HFFc6 (cell line): ENCODE results near the gene ITPK1. TPM values are rescaled to one million over a fixed set of nuclear protein-coding genes. Genes with fewer than 3 reads are reported as not detected.
"Not testable (repeated sequence)": the region's sequence is repeated elsewhere in the genome, so short reads cannot be mapped to it uniquely, and the experiment has no call there.

Source experiments
- DNase-seq: peaks from one replicate; pipeline ENCODE4 v3.0.0-alpha.2; 2018
- H3K27ac Mint-ChIP-seq: 2 replicates; pipeline ENCODE4 v1.8.0; 2020; ENCODE audit warnings: mild to moderate bottlenecking, mixed read lengths
- H3K27me3 Mint-ChIP-seq: 2 replicates; pipeline ENCODE4 v1.8.0; 2021; ENCODE audit warnings: mild to moderate bottlenecking, moderate library complexity, mixed read lengths; ENCODE audit not compliant: insufficient read depth
- H3K36me3 Mint-ChIP-seq: 2 replicates; pipeline ENCODE4 v1.8.0; 2021; ENCODE audit warnings: low read depth, mixed read lengths
- H3K4me1 Mint-ChIP-seq: 2 replicates; pipeline ENCODE4 v1.8.0; 2020; ENCODE audit warnings: low read depth, mixed read lengths
- H3K4me3 Mint-ChIP-seq: 2 replicates; pipeline ENCODE4 v1.8.0; 2020; ENCODE audit warnings: mild to moderate bottlenecking, moderate library complexity, mixed read lengths
- H3K9me3 Mint-ChIP-seq: 2 replicates; pipeline ENCODE4 v1.8.0; 2020; ENCODE audit warnings: mild to moderate bottlenecking, mixed read lengths
- total RNA-seq, 6 experiments: library from RNA; stranded (reverse); fragmentation: NEBNext Ultra II Directional; extraction: Animal tissue kit (Norgen Biotek cat#: 25700); gene quantifications; 2 replicates in 1 of 6; 3 replicates in 5 of 6; pipeline ENCODE4 v1.2.3, GENCODE V29; 2021
- TF ChIP-seq, protein P1 (sequence below): fragments of 200-600 bp; sonication (generic); IDR thresholded peaks from 2 replicates; pipeline ENCODE4 v1.5.0; 2021; ENCODE audit warnings: antibody characterized with exemption, mild to moderate bottlenecking

ITPK1 gene
- total RNA-seq, 6 experiments from 2014 or later, result 27.3 to 38.1 (median 32.4) TPM

DNA sequence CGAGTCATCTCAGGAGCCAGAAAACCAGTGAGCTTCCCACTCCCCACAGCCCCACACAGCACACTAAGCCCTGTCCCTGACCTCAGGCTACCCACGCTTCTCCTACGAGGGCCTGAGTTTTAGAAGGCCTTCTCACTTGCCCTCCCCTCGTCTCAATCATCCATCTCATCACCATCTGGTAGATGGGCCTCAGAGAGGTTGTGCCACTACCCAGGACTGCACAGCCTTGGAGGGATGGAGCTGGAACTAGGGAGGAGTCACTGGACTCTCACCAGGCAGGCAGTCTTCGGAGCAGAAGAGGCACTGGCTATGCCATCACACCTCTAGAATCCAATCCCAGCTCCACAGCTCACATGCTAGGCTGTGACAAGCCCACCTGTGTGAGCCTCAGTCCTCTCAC lies 52.3 kb downstream of the ITPK1 start:
- H3K9me3 Mint-ChIP-seq, result no peaks in the 10 kb centered on the region
- DNase-seq, result no peak
- H3K4me1 Mint-ChIP-seq, result peaks cover 20% of the 10 kb centered on the region

DNA sequence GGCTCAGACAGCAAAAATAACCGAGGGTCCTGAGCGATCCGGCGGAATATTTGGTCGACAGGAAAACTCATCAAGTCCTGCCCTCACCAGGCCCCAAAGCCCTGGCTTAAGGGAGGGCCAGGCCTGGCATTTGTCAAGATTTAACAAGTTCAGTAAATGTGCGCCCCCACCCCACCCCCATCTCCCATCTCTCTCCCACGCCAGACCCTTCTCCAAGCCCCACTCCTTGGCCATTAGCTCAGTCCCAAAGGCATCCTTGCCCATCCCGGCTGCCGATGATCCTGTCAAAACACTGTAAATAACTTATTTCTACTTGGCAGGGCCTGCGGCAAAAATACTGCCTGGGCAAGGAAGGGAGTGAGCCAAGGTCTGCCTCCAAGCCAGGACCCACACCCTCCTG lies 52.8 kb downstream of the ITPK1 start:
- no peaks in the 10 kb centered on the region for H3K9me3 Mint-ChIP-seq
- no peak overlapping the region for H3K27ac Mint-ChIP-seq
- no peak overlapping the region for H3K4me3 Mint-ChIP-seq
- H3K27me3 Mint-ChIP-seq, result peaks cover 2% of the 10 kb centered on the region; the same call in 1 of the 2 replicates
- DNase-seq, result no peak
- H3K36me3 Mint-ChIP-seq, result no peaks in the 10 kb centered on the region
- TF ChIP-seq, protein P1, sequence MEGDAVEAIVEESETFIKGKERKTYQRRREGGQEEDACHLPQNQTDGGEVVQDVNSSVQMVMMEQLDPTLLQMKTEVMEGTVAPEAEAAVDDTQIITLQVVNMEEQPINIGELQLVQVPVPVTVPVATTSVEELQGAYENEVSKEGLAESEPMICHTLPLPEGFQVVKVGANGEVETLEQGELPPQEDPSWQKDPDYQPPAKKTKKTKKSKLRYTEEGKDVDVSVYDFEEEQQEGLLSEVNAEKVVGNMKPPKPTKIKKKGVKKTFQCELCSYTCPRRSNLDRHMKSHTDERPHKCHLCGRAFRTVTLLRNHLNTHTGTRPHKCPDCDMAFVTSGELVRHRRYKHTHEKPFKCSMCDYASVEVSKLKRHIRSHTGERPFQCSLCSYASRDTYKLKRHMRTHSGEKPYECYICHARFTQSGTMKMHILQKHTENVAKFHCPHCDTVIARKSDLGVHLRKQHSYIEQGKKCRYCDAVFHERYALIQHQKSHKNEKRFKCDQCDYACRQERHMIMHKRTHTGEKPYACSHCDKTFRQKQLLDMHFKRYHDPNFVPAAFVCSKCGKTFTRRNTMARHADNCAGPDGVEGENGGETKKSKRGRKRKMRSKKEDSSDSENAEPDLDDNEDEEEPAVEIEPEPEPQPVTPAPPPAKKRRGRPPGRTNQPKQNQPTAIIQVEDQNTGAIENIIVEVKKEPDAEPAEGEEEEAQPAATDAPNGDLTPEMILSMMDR, result no peak
- H3K4me1 Mint-ChIP-seq, result peaks cover 20% of the 10 kb centered on the region

More for the DNA sequence above, 52.3 kb downstream of the ITPK1 start:
- Mint-ChIP-seq H3K4me3 (no peak overlapping the region), H3K27ac (no peak overlapping the region), H3K27me3 (peaks cover 2% of the 10 kb centered on the region; the same call in 1 of the 2 replicates), H3K36me3 (no peaks in the 10 kb centered on the region)
- TF ChIP-seq, protein P1, result no peak

DNA sequence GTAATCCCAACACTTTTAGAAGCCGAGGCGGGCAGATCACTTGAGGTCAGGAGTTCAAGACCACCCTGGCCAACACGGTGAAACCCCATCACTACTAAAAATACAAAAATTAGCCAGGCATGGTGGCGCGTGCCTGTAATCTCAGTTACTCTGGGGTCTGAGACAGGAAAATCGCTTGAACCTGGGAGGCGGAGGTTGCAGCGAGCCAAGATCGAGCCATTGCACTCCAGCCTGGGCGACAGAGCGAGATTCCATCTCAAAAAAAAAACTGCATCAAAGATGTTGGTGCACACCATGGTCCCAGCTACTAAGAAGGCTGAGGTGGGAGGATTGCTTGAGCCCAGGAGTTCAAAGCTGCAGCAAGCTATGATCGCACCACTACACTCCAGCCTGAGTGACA lies 53.7 kb downstream of the ITPK1 start:
- DNase-seq, H3K9me3 Mint-ChIP-seq, H3K27ac Mint-ChIP-seq, H3K4me3 Mint-ChIP-seq, H3K36me3 Mint-ChIP-seq, H3K27me3 Mint-ChIP-seq: not testable (repeated sequence)
- peaks cover 25% of the 10 kb centered on the region for H3K4me1 Mint-ChIP-seq

DNA sequence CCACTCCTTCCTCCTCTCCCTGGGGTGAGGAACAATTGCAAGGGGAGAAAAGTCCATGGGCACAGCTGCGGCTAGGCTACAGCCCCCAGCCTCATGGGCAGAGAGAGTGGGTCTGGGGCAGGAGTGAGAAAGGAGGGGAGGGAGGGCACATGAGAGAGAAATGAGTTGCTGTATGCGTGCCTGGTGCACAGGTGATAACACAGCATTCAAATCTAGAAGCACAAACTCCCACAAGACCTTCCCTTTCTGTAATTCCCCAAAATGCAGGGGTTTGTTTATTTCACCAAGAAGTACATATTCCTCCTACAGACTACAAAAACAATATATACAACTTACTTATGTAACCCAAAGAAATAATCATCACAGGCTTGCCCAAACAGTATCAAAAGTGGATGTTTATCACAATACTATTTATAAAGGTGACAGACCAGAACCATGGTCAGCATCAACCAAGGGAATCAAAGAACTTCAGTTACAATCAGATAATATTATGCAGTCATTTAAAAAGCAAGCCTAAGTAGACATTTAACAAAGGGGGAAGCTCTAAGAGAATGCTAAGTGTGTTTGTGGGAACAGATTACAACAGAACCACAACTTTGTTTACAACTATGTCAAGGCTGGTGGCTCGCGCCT lies 54.2 kb downstream of the ITPK1 start:
- H3K27me3 Mint-ChIP-seq, result peaks cover 2% of the 10 kb centered on the region; the same call in 1 of the 2 replicates
- no peaks in the 10 kb centered on the region for H3K36me3 Mint-ChIP-seq
- TF ChIP-seq, protein P1, result no peak
- DNase-seq, result no peak
- H3K27ac Mint-ChIP-seq, result no peak overlapping the region
- H3K4me1 Mint-ChIP-seq, result peaks cover 30% of the 10 kb centered on the region
- no peak overlapping the region for H3K4me3 Mint-ChIP-seq
- no peaks in the 10 kb centered on the region for H3K9me3 Mint-ChIP-seq

DNA sequence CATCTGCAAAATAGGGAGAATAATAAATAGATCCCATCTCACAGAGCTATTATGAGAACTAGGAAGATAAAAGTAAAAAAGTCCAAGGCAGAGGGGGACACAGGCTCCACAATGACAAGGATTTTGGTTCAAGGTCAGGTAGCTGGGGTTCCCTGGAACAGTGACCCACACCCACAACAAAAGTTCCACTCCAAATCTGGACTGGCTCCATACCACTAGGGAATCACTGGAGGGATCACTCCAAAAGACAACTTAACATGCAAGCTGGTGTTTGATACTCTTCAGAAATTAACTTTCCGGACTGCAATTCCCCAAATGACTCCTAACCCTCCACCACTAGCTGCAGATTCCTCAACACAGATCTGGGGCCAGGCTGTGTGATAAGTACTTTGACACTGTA lies 54.9 kb downstream of the ITPK1 start:
- Mint-ChIP-seq H3K27me3 (peaks cover 2% of the 10 kb centered on the region; the same call in 1 of the 2 replicates), H3K4me3 (no peak overlapping the region), H3K27ac (no peak overlapping the region), H3K9me3 (no peaks in the 10 kb centered on the region), H3K36me3 (no peaks in the 10 kb centered on the region), H3K4me1 (peaks cover 32% of the 10 kb centered on the region)
- TF ChIP-seq, protein P1, result no peak
- DNase-seq, result no peak

DNA sequence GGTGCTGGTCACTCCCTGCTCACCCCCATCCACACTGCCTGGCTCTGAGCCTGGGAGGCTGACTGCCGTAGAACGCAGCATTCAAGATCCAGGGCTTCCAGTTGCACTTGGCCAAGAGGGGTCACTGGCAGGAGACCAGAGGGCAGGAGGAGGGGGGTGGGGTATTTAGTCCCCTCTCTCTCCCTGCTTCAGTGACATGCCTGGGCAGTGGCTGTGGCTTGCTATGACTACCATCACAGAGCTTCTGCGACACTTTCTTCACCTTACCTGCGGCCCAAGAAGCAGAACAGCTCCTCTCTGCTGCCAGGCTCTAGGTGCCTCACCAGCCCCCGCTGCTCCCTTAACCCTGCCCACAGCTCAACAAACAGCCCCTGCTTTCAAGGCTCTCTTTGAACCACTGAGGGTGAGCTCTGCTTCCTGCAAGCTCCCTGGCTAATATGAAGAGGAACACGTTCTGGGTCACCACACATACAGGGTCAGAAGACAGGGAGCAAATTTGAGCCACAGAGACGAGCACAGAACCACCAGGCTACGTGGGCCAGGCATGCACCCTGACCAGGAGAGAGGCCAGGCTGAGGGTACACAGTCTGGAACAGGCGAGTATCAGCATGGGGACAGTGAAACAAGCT lies 55.7 kb downstream of the ITPK1 start:
- DNase-seq, result no peak
- TF ChIP-seq, protein P1, result no peak
- Mint-ChIP-seq H3K4me3 (no peak overlapping the region), H3K9me3 (no peaks in the 10 kb centered on the region), H3K27me3 (peaks cover 2% of the 10 kb centered on the region; the same call in 1 of the 2 replicates), H3K36me3 (no peaks in the 10 kb centered on the region), H3K27ac (no peak overlapping the region), H3K4me1 (peaks cover 26% of the 10 kb centered on the region)
